GM19324 (cell line): ENCODE results near the gene OSR1.
"Not testable (repeated sequence)": the region's sequence is repeated elsewhere in the genome, so short reads cannot be mapped to it uniquely, and the experiment has no call there.

ENCODE experiments used
- ATAC-seq: cut with Tn5 transposase; IDR thresholded peaks from one replicate; pipeline ENCODE4 v1.9.1; 2021; ENCODE audit warnings: mild to moderate bottlenecking, moderate library complexity; ENCODE audit not compliant: unreplicated experiment, low FRiP score

The OSR1 gene

GRCh38 chr2:19337202-19337601, 21.2 kb downstream of the OSR1 start:
- no peak for ATAC-seq

DNA sequence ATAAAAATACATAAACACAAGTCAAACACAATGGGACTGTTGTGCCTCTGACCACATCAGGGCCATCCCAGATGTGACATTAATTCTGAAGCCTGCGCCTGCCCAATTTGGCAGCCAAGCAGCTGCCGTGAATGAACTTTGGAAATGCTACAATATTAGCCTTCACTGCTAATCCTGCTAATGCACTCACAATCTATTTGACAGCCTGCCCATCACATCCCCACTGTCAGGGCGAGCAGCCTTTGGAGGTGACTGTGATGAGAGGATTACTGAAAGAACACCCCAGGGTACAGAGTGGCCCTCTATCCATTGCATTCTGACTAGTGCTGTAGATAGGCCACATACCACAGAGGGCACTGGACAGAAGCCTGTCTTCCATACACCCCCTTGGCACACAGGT, 21.6 kb downstream of the OSR1 start:
- ATAC-seq: no peak

- no peak for ATAC-seq
Observed at GRCh38 chr2:19332503-19332902, 25.9 kb downstream of the OSR1 start.

DNA sequence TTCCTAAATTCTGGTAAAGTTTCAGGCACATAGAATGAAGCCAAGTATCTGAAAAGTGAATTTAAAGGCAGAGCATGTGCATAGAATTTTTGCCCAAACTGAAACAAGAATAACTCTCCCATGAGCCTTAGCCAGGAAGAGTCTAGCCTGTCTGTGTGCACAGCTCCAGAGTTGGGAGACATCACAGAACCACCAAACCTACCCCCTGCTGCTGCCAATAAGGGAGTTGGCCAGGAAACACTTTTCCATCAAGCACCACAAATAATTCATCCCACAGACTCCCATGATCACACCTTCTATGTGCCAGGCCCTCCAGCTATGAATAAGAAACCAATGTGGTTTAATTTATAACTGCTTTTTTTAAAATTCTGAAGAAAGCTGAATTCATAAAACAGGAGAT, 27.0 kb downstream of the OSR1 start:
- ATAC-seq: no peak

DNA sequence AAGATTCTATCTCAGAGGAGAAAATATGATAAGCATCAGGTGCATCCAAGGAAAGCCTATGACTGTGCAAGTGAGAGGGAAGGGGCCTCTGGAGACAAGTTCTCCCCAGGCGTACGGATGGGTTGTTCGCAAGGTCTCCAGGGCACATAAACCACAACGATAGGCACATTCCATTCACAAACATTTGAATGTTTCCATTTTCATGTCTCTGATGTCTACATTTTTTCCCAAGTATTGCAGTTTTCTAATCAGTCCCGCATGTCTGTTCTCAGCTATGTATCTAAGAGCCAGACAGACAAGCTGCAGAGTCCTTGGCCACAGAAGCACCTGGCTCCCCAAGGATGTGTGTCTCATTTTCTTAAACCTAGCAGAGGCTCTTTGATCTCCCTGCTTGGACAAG, 28.0 kb downstream of the OSR1 start:
- ATAC-seq: no peak

GRCh38 chr2:19329445-19329844, 29.0 kb downstream of the OSR1 start:
- no peak for ATAC-seq

GRCh38 chr2:19327496-19327895, 30.9 kb downstream of the OSR1 start:
- no peak for ATAC-seq

GRCh38 chr2:19321946-19322345, 36.5 kb downstream of the OSR1 start:
- no peak for ATAC-seq

GRCh38 chr2:19320813-19321212, 37.6 kb downstream of the OSR1 start:
- ATAC-seq: no peak

DNA sequence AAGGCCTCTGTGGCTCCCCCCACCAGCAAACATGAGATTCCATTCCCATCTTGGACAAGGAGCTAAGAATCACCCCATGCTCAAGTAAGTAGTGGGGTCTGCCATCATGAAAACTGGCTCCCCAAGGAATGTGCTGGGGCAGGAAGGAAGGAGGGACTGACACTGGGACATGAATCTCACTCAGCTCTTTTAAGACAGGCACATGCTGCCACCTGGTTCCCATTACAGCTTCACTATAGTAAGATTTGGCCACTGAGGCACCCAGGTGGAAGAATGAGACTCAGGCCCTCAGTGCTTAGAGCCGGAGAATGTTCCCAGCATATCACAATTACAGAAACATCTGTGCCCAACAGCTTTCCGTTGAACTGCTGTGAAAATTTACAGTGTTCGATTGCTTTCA, 38.7 kb downstream of the OSR1 start:
- no peak for ATAC-seq

GRCh38 chr2:19319064-19319463, 39.4 kb downstream of the OSR1 start:
- no peak for ATAC-seq

DNA sequence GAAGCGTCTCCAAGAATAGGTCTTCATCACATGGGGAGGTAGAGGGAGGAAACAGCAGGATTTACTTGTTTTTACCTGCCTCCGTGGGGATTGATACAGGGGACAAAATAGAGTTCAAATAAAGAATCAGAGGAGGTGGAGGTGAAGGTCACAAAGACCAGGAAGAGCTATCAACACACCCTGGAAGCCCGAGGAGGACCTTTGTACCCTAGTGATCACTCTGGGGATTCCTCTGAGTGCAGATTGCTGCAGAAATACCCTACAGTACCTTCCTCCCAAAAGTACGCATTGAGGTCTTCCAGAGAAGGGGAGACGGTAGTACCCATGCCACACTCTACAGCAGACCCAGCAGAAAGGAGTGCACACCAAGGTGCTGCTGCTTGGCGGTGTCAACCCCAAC, 44.9 kb downstream of the OSR1 start:
- no peak for ATAC-seq

GRCh38 chr2:19312949-19313348, 45.5 kb downstream of the OSR1 start:
- ATAC-seq: peak; percentile 72

DNA sequence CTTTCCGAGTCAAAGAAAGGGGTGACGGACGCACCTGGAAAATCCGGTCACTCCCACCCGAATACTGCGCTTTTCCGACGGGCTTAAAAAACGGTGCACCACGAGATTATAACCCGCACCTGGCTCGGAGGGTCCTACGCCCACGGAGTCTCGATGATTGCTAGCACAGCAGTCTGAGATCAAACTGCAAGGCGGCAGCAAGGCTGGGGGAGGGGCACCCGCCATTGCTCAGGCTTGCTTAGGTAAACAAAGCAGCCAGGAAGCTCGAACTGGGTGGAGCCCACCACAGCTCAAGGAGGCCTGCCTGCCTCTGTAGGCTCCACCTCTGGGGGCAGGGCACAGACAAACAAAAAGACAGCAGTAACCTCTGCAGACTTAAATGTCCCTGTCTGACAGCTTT, 52.4 kb downstream of the OSR1 start:
- ATAC-seq: not testable (repeated sequence)

DNA sequence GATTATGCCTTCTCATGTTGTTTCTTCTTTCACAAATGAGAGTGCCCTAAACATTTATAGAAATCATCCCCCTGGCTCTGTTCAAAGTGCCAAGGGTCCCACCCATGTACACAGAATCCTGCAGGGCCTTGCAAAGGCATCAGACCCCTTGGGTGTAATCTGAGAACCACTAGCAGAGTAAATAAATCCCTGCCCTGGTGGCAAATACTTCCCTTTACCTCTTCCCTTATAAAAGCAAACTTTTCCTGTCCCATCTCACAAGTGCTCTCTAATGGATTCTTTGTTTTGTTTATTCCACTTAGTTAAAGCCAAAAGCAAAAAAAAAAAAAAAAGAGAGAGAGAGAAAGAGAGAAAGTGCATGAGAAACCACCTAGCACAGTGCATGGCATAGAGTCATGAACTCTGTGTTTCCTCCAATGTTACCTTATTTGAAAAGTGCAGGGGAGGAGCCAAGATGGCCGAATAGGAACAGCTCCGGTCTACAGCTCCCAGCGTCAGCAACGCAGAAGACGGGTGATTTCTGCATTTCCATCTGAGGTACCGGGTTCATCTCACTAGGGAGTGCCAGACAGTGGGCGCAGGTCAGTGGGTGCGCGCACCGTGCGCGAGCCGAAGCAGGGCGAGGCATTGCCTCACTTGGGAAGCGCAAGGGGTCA, 52.9 kb downstream of the OSR1 start:
- not testable (repeated sequence) for ATAC-seq

GRCh38 chr2:19301706-19302105, 56.7 kb downstream of the OSR1 start:
- ATAC-seq: no peak
